ENCODE data around the gene FCGR3A. TPM values are rescaled to one million over a fixed set of nuclear protein-coding genes. Genes with fewer than 3 reads are reported as not detected.

FCGR3A gene
- total RNA-seq, 1 experiment from 2014 or later, result not detected

GRCh38 chr1:161506336-161507223, 43.0 kb downstream of the FCGR3A start:
- Mint-ChIP-seq H3K36me3 (ENCODE audit: insufficient read depth, unreplicated experiment) (no peaks in the 10 kb centered on the region), H3K4me1 (ENCODE audit: low read depth, unreplicated experiment) (no peaks in the 10 kb centered on the region), H3K27me3 (ENCODE audit: insufficient read depth, unreplicated experiment) (no peaks in the 10 kb centered on the region), H3K27ac (ENCODE audit: unreplicated experiment) (no peak overlapping the region), H3K4me3 (ENCODE audit: unreplicated experiment) (no peak overlapping the region), H3K9me3 (ENCODE audit: unreplicated experiment) (no peaks in the 10 kb centered on the region)
- H3K4me3 ChIP-seq (ENCODE audit: low read depth, low read length), result no peak overlapping the region
- CTCF ChIA-PET, result no interaction called here
- H3K36me3 ChIP-seq (ENCODE audit: control insufficient read depth, insufficient read depth, low read length), result no peaks in the 10 kb centered on the region
- POLR2A ChIA-PET, result no interaction called here
- H3K4me1 ChIP-seq, result no peaks in the 10 kb centered on the region
- H3K27me3 ChIP-seq (replicated peaks; ENCODE audit: control insufficient read depth, insufficient read depth, low read length), result no peaks in the 10 kb centered on the region
- intact Hi-C loops (cut with micrococcal nuclease; ENCODE audit: unreplicated experiment), result no loop called here
- no TSS peak for BruUV-seq (replicated peaks)
- no peak for DNase-seq
- H3K9me3 ChIP-seq, result no peaks in the 10 kb centered on the region
- no peak for TF ChIP-seq CTCF (IDR thresholded peaks at IDR 0.05; ENCODE audit: insufficient read depth in 1 of 2, low read depth in 1 of 2, low read length in 1 of 2, severe bottlenecking in 1 of 2, unreplicated experiment in 1 of 2)

GRCh38 chr1:161505686-161506085, 43.9 kb downstream of the FCGR3A start:
- no peak for TF ChIP-seq CTCF (IDR thresholded peaks at IDR 0.05; ENCODE audit: insufficient read depth in 1 of 2, low read depth in 1 of 2, low read length in 1 of 2, severe bottlenecking in 1 of 2, unreplicated experiment in 1 of 2)
- CTCF ChIA-PET, result no interaction called here
- no peak for DNase-seq
- Histone ChIP-seq H3K4me1 (no peaks in the 10 kb centered on the region), H3K9me3 (no peaks in the 10 kb centered on the region), H3K4me3 (ENCODE audit: low read depth, low read length) (no peak overlapping the region), H3K36me3 (ENCODE audit: control insufficient read depth, insufficient read depth, low read length) (no peaks in the 10 kb centered on the region), H3K27me3 (replicated peaks; ENCODE audit: control insufficient read depth, insufficient read depth, low read length) (no peaks in the 10 kb centered on the region)
- Mint-ChIP-seq H3K4me3 (ENCODE audit: unreplicated experiment) (no peak overlapping the region), H3K4me1 (ENCODE audit: low read depth, unreplicated experiment) (no peaks in the 10 kb centered on the region), H3K36me3 (ENCODE audit: insufficient read depth, unreplicated experiment) (no peaks in the 10 kb centered on the region), H3K27me3 (ENCODE audit: insufficient read depth, unreplicated experiment) (no peaks in the 10 kb centered on the region), H3K9me3 (ENCODE audit: unreplicated experiment) (no peaks in the 10 kb centered on the region), H3K27ac (ENCODE audit: unreplicated experiment) (no peak overlapping the region)
- no TSS peak for BruUV-seq (replicated peaks)
- intact Hi-C loops (cut with micrococcal nuclease; ENCODE audit: unreplicated experiment), result no loop called here
- POLR2A ChIA-PET, result no interaction called here

GRCh38 chr1:161503394-161503748, 46.2 kb downstream of the FCGR3A start:
- Mint-ChIP-seq H3K4me1 (ENCODE audit: low read depth, unreplicated experiment) (no peaks in the 10 kb centered on the region), H3K36me3 (ENCODE audit: insufficient read depth, unreplicated experiment) (no peaks in the 10 kb centered on the region), H3K27me3 (ENCODE audit: insufficient read depth, unreplicated experiment) (peaks cover 4% of the 10 kb centered on the region), H3K9me3 (ENCODE audit: unreplicated experiment) (no peaks in the 10 kb centered on the region), H3K4me3 (ENCODE audit: unreplicated experiment) (no peak overlapping the region), H3K27ac (ENCODE audit: unreplicated experiment) (no peak overlapping the region)
- DNase-seq, result no peak
- Histone ChIP-seq H3K36me3 (ENCODE audit: control insufficient read depth, insufficient read depth, low read length) (no peaks in the 10 kb centered on the region), H3K4me1 (no peaks in the 10 kb centered on the region), H3K27me3 (replicated peaks; ENCODE audit: control insufficient read depth, insufficient read depth, low read length) (no peaks in the 10 kb centered on the region), H3K4me3 (ENCODE audit: low read depth, low read length) (no peak overlapping the region), H3K9me3 (no peaks in the 10 kb centered on the region)
- CTCF ChIA-PET, result no interaction called here
- no TSS peak for BruUV-seq (replicated peaks)
- no peak for TF ChIP-seq CTCF (IDR thresholded peaks at IDR 0.05; ENCODE audit: insufficient read depth in 1 of 2, low read depth in 1 of 2, low read length in 1 of 2, severe bottlenecking in 1 of 2, unreplicated experiment in 1 of 2)
- POLR2A ChIA-PET, result no interaction called here
- intact Hi-C loops (cut with micrococcal nuclease; ENCODE audit: unreplicated experiment), result no loop called here

Data from Caco-2 (cell line).